ENCODE measurements around the gene DENND6B.
"Not testable (repeated sequence)": the region's sequence is repeated elsewhere in the genome, so short reads cannot be mapped to it uniquely, and the experiment has no call there.

The DENND6B gene

DNA sequence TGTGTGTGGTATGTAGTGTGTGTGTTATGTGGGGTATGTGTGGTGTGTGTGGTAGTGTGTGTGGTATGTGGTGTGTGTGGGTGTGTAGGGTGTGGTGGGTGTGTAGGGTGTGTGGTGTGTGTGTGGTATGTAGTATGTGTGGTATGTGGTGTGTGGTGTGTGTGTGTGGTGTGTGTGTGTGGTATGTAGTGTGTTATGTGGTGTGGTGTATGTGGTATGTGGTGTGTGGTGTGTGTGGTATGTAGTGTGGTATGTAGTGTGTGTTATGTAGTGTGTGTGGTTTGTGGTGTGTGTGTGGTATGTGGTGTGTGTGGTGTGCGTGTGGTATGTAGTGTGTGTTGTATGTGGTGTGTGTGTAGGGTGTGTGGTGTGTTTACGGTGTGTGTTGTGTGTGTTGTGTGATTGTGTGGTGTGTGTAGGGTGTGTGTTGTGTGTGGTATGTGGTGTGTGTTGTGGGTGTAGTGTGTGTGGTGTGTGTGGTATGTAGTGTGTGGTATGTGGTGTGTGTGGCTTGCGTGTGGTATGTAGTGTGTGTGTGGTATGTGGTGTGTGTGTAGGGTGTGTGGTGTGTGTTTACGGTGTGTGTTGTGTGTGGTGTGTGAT is 12.1 kb upstream of the DENND6B start:
- no peak for DNase-seq (ENCODE audit: low read depth in 2 of 2)

DNA sequence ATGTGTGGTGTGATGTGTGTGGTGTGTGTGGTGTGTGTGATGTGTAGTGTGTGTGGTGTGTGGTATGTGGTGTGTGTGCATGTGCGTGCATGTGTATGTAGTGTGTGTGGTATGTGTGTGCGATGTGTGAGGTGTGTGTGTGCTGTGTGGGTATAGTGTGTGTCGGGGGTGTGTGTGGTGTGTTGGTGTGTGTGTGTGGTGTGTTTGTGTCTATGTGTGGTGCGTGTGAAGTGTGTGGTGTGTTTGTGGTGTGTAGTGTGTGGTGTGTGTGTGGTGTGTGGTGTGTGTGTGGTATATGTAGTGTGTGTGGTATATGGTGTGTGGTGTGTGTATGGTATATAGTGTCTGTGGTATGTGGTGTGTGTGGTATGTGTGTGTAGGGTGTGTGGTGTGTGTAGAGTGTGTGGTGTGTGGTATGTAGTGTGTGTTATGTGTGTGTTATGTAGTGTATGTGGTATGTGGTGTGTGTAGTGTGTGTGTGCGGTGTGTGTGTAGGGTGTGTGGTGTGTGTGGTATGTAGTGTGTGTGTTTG is 11.3 kb upstream of the DENND6B start:
- no peak for DNase-seq (ENCODE audit: low read depth in 2 of 2)

DNA sequence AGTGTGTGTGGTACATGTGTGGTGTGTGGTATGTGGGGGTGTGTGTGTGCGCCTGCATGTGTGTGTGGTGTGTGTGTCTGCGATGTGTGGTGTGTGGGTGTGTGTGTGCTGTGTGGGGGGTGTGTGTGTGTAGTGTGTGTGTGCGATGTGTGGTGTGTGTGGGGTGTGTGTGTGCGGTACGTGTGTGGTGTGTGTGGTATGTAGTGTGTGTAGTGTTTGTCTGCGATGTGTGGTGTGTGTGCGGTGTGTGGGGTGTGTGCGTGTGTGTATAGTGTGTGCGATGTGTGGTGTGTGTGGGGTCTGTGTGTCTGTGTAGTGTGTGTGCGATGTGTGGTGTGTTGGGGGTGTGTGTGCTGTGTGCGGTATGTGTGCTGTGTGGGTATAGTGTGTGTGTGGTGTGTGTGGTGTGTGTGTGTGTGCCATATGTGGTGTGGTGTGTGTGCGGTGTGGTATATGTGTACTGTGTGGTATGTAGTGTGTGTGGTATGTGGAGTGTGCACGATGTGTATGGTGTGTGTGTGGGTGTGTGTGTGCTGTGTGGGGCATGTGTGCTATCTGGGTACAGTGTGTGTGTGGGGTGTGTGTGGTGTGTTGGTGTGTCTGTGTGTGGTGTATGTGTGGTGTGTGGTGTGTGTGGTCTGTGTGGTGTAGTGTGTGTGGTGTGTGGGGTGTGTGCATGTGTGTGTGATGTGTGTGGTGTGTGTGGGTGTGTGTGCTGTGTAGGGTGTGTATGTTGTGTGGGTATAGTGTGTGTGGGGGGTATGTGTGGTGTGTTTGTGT is 10.6 kb upstream of the DENND6B start:
- no peak for DNase-seq (ENCODE audit: low read depth in 2 of 2)

DNA sequence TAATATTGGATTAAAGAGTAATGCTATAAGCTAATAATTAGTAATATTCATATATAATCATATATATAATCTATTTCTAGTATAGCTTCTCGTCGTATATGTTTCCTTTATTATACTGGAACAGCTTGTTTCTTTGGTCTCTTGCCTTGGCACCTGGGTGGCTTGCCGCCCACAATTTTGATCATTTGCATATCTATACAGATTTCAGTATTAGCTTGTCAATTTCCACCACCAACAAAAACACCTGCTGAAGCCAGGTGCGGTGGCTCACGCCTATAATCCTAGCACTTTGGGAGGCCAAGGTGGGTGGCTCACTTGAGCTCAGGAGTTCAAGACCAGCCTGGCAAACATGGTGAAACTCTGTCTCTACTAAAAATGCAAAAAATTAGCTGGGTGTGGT is 7.6 kb upstream of the DENND6B start:
- not testable (repeated sequence) for DNase-seq (ENCODE audit: low read depth in 2 of 2)

DNA sequence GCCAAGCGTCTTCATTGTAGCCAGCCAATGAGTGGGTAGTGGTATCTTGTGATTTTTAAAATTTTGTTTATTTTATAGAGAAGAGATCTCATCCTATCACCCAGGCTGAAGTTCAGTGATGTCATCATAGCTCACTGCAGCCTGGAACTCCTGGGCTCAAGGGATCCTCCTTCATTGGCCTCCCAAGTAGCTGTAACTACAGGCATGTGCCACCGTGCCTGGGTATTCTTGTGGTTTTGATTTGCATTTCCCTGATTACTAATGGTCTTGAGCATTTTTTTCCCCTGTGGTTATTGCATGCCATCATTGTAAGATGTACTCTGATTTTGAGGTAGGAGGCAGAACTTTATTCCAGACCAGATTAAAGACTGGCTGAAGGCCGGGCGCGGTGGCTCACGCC is 2.4 kb upstream of the DENND6B start:
- no peak for DNase-seq (ENCODE audit: low read depth in 2 of 2)

DNA sequence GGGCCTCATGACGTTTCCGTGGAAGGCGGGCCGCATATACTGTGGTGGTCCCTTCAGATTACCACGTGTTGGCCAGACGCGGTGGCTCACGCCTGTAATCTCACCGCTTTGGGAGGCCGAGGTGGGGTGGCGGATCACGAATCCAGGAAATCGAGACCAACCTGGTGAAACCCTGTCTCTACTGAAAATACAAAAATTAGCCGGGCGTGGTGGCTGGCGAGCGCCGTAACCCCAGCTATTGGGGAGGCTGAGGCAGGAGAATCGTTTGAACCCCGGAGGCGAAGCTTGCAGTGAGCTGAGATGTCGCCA is 853 bp upstream of the DENND6B start:
- DNase-seq (ENCODE audit: low read depth in 2 of 2) = no peak

DNA sequence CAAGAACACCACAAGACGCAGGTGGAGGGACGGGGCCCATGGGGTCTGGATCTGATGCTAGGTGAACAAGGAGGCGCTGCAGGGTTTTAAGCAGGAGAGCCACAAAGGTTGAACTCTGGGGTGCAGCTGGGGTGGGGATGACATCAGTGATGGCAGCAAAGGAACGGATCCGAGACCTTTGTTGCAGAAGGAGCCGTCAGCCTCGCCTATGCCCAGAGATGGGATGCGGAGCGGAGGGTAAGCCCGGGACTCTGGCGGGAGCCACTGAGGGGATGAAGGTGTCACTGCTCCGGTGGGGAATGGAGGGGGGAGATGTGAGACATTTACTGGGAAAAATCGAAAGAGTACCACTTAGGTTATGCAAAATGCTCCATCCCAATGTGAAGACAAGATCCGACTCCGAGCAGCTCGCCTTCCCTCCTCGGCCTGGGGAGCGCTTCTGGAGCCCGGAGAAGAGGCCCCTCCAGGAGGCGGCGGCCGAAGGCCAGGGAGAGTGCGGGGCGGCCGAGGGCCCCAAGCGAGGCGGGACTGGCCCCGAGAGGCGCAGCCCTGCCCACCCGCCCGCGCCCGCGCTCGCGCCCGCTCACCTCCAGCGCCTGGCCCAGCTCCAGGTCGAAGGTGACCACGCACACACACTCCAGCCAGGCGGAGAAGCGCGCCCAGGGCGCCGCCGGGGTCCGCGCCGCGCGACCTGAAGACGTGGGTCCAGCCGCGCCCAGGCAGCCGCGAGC is 422 bp downstream of the DENND6B start:
- no peak for DNase-seq (ENCODE audit: low read depth in 2 of 2)

DNA sequence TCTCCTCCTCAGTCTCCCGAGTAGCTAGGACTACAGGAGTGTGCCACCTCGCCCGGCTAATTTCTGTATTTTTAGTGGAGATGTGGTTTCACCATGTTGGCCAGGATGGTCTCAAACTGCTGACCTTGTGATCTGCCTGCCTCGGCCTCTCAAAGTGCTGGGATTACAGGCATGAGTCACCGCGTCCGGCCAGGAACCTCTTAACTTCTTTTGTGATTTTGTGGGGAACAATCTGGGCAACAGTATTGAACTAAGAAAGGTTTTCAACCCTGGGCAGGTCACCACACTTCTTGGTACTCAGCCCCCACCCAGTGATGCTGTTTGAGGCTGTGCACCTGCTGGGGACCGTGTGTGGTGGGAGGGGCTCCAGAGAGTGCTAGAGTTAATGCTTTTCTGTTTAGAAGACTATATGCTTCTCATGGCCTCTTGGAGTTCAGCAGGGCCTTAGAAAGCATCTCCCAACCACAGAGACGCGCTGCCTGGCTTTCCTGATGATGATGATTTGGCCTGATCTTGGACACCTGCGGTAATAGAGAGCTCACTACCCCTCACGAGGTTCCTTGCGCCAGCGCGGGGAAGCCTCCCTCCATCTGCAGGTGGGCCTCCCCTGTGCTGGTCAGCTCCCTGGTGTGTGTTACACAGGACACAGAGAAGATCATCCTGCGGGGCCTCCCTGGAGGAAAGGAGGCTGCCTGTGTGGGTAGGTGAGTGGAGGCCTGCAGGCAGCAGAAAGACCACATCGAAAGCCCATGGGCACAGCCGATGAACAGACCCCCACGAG is 1.2 kb downstream of the DENND6B start:
- DNase-seq (ENCODE audit: low read depth in 2 of 2) = no peak

DNA sequence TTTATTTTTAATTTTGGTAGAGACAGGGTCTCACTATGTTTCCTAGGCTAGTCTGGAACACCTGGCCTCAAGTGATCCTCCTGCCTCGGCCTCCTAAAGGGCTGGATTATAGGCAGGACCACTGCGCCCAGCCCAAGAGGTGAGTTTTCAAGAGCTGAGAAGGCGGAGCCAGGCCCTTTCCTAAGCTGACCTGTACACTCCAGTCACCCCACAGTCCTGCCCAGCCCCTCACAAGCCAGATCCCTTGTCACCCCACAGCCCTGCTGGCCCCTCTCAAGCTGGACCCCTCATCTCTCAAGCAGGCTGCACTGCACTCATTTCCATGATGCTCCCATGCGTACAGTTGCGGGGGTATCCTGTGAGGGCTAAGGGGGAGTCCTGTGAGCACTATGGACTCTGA is 2.9 kb downstream of the DENND6B start:
- DNase-seq (ENCODE audit: low read depth in 2 of 2) = no peak

DNA sequence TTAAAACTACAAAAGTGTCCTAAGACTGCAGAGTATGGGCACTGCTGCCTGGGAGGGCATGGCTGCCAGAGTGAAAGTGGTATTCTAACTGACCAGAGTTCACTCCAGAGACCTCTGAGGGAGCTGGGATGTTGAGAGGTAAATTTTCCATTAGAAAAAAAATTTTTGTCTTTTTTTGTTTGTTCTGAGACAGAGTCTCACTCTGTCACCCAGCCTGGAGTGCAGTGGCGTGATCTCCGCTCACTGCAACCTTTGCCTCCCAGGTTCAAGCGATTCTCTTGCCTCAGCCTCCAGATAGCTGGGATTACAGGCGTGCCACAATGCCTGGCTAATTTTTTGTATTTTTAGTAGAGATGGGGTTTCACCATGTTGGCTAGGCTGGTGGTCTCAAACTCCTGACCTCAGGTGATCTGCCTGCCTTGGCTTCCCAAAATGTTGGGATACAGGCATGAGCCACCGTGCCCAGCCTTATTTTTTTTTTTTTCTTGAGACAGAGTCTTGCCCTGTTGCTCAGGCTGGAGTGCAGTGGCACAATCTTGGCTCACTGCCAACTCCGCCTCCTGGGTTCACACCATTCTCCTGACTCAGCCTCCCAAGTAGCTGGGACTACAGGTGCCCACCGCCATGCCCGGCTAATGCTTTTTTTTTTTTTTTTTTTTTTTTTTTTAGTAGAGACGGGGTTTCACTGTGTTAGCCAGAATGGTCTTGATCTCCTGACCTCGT is 4.3 kb downstream of the DENND6B start:
- DNase-seq (ENCODE audit: low read depth in 2 of 2) = not testable (repeated sequence)

DNA sequence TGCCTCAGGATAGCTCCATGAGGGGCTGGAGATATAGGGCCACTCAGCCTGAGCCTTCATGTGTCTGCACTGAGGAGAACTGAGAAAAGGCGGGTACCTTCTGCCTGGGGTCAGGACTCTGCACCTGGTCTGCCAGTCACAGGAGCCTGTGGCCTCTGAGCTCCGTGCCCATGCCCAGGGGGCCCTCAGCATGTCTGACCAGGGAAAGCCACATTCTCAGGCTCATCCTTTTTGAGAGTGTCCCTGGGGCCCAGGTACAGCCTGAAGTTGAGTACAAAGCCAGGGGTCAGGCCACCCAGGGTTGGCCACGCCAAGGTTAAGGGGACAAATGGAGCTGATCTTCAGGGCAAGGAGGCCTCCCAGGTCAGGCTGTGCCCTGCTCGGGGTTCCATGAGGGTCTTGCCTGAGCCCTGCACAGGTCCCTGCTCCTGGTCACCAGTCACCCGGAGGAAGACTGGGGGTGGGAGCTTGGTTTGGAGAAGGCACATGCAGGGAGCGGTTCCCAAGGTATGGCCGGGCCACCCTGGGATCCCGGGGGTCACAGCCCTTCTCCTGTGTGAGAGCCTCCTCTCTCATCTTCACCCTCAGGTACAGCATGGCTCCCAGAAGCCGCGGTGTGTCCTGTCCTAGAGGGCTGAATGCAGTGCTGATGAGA is 6.0 kb downstream of the DENND6B start:
- DNase-seq (ENCODE audit: low read depth in 2 of 2) = no peak

DNA sequence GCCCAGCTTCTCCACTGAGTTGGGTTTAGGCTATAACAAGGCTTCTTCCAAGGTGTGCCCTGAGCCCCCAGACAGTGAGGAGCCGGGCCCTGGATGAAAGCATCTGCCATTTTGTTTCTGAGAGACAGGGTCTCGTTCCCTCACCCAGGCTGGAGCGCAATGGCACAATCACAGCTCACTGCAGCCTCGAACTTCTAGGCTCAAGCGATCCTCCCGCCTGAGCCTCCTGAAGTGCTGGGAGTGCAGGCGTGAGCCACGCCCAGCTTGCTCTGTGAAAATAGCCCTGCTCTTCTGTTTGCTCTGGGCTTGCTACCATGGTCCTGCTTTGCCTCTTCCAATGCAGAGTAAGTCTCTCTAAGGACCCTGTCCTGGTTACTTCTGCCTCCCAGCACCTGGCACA is 6.7 kb downstream of the DENND6B start:
- no peak for DNase-seq (ENCODE audit: low read depth in 2 of 2)

DNA sequence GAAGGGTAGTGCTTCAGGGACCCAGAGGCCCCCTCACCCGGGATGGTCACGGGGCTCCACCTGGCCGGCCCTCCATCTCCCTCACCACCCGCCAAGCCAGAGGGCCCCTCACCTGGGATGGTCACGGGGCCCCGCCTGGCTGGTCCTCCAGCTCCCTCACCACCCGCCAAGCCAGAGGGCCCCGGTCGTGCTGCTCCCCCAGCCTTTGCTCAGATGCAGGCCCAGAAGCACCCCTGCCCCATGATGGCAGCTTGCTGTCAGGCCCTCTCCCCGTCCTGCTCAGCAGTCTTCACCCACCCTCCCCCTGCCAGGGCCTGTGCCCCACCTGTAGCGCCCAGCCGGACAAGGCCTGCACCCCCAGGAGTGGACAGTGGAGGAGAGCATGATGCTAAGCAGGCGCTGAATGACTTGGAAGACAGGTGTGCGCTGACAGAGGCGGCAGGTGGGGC is 7.3 kb downstream of the DENND6B start:
- no peak for DNase-seq (ENCODE audit: low read depth in 2 of 2)

DNA sequence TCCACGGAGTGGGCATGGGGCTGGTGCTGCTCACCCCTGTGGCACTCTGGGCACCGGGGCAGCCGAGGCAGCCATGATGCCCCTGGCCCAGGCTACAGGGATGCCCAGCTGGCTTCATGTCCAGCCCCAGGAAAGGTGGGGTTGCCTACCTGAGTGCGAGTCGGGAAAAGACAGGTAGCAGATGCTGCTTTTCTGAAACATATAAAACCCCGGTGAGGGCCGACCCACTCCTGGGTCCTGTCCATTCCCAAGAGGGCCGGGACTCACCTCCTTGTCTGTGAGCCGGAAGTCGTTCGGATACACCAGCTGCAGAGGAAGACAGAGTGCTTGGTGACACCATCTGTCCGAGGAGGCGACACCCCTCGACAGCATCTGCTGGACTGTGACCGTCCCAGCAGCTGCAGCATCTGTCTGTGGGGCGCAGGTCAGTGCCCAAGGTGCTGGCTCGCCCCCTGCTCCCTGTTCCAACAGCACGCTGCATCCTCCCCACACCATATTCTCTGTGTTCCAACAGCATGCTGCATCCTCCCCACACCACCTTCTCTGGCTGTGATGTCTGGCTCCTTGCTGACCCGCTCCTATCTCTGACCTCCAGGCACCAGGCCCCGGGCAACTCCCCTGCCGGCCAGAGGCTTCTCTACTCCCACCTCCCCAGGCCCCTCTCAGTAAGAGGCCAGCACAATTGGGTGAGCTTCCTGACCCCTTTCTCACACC is 8.0 kb downstream of the DENND6B start:
- no peak for DNase-seq (ENCODE audit: low read depth in 2 of 2)

DNA sequence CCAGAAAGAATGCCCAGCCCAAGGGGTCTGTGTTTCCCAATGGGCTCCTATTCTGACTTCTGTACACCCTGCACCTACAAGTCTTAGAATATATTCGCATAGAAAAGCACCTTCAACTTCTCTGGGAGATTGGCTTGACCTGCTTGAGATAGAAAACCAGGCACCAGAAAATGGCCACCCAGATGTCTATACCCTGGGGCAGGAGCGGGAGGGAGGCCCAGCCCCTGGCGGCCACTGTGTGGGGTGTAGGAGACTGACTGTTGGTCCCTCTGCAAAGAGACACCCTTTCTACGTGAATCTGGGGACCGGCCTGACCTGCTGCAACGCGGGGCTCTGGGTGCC is 8.5 kb downstream of the DENND6B start:
- DNase-seq (ENCODE audit: low read depth in 2 of 2) = no peak

DNA sequence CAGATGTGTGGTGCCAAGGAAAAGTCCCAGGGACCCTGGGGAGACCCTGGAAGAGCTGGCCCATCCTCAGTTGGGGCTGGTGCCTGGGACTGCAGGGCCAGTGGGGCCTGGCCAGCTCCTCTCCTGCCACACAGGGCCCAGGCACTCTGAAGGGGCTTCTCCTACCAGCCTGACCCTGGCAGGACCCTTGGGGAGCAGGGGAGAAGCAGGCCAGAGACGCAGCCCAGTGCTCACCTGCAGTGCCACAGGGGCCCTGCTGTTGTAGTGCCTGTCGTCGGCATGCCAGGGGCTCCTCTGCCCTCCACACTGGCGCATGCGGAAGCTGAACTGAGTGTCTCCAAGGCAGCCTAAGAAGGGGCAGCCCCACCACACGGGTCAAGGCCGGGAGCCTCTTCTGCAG is 9.1 kb downstream of the DENND6B start:
- DNase-seq (ENCODE audit: low read depth in 2 of 2) = no peak

DNA sequence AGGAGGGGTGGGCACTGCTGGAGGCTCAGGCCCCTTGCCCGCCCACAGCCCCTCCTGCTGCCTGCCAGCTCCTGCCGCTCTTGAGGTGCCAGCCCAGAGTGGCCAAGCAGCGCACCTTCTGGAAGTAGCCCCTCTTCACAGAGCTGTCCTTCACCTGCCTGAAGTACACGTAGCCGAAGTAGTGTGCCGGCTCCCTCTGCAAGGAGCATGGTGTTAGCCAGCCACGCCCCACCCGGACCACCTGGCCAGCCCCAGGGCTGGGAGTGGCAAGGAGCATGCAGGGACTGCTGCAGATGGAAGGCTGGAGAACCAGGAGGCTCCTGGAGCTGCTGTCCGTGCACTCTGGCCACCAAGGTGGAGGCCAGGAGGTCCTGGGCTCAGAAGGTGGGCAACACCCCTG is 9.6 kb downstream of the DENND6B start:
- DNase-seq (ENCODE audit: low read depth in 2 of 2) = no peak

DNA sequence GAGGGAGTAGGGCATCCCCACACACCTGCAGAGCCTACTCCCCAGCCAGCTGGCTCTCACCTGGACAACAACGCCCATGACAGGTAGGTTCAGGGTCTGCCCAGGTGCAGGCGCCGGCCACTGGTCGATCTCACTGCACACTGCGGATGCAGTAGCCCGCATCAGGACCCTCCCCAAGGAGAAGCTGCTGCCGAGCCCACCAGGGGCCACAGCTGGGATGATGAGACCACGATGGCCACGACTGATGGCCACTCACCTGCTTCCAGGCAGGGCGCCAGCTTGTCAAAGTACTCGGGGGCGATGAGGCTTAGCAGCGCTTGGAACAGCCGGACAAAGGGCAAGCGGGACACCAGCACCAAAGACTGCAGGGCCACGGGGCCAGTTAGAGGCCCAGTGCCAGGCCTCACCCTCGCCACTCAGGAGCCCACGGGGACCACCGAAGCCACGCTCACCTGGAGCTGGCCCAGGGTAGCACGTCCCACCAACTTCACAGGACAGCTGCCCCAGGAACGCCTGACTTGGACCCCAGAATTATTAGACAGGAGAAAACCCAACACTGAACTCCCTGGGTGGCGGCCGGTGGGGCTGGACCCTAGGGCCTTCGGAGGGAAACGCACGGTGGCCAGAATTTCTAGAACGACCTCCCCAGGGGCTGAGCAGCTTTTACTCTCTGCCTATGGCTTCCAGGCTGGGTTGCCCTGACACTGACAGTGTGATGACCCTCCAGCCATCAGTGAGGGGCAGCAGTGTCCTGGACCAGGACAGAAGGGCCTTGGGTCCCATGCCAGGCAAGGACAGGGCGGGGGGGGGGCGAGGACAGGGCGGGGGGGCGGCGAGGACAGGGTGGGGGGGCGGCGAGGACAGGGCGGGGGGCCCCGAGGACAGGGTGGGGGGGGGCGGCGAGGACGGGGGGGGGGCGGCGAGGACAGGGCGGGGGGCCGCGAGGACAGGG is 10.4 kb downstream of the DENND6B start:
- no peak for DNase-seq (ENCODE audit: low read depth in 2 of 2)

Measured in stimulated activated CD4-positive, alpha-beta T cell treated with anti-CD3 and anti-CD28 coated beads, Interleukin-1b, Interleukin-23, amount 100 ng/mL, for 1 hour (primary cell).